SK-N-SH treated with all-trans-retinoic acid at 6 μM for 48 hours (cell line): ENCODE data around the gene FBXO10.
"Not testable (repeated sequence)": the region's sequence is repeated elsewhere in the genome, so short reads cannot be mapped to it uniquely, and the experiment has no call there.

Experiments
- ATAC-seq: fragments of 200-7000 bp; cut with Tn5 transposase; 3 replicates; pipeline ENCODE4 v1.9.1; 2020; ENCODE audit warnings: mild to moderate bottlenecking, moderate library complexity
- ARNTL ChIP-seq: fragments of 450-650 bp; formaldehyde crosslinking; IDR thresholded peaks from 2 replicates; pipeline ENCODE4 v1.5.0; 2020; ENCODE audit warnings: low read depth, mild to moderate bottlenecking, moderate library complexity, borderline replicate concordance
- BACH2 ChIP-seq: fragments of 250-450 bp; sonication (Bioruptor Pico); IDR thresholded peaks from 2 replicates; pipeline ENCODE4 v1.9.0; 2021; ENCODE audit warnings: mild to moderate bottlenecking, borderline replicate concordance
- CREB5 ChIP-seq: fragments of 250-450 bp; sonication (Bioruptor Pico); IDR thresholded peaks from 2 replicates; pipeline ENCODE4 v1.5.1; 2020; ENCODE audit warnings: low read depth, mild to moderate bottlenecking, moderate library complexity
- OSR1 ChIP-seq: fragments of 250-450 bp; sonication (Bioruptor Pico); IDR thresholded peaks from 2 replicates; pipeline ENCODE4 v1.8.0; 2022; ENCODE audit warnings: moderate library complexity, mild to moderate bottlenecking, inconsistent platforms
- POU6F1 ChIP-seq: fragments of 250-450 bp; sonication (Bioruptor Pico); IDR thresholded peaks from 2 replicates; pipeline ENCODE4 v1.8.0; 2021; ENCODE audit warnings: low read depth, mild to moderate bottlenecking, moderate library complexity, borderline replicate concordance
- PPARA ChIP-seq: fragments of 250-450 bp; sonication (Bioruptor Pico); IDR thresholded peaks from 2 replicates; pipeline ENCODE4 v1.5.0; 2020; ENCODE audit warnings: mild to moderate bottlenecking, borderline replicate concordance
- RARB ChIP-seq: fragments of 250-450 bp; sonication (Bioruptor Pico); IDR thresholded peaks from 2 replicates; pipeline ENCODE4 v1.8.0; 2021; ENCODE audit warnings: mild to moderate bottlenecking, moderate library complexity
- SNAI2 ChIP-seq: fragments of 250-450 bp; sonication (Bioruptor Pico); IDR thresholded peaks from 2 replicates; pipeline ENCODE4 v1.5.0; 2020; ENCODE audit warnings: mild to moderate bottlenecking, moderate library complexity
- TCF4 ChIP-seq: fragments of 250-450 bp; sonication (Bioruptor Pico); IDR thresholded peaks from 2 replicates; pipeline ENCODE4 v1.8.0; 2021; ENCODE audit warnings: mild to moderate bottlenecking, moderate library complexity, borderline replicate concordance
- TOX ChIP-seq: fragments of 250-450 bp; sonication (Bioruptor Pico); IDR thresholded peaks from 2 replicates; pipeline ENCODE4 v1.8.0; 2021; ENCODE audit warnings: mild to moderate bottlenecking, moderate library complexity, borderline replicate concordance
- TSHZ2 ChIP-seq: fragments of 250-450 bp; sonication (Bioruptor Pico); IDR thresholded peaks from 2 replicates; pipeline ENCODE4 v1.5.0; 2020; ENCODE audit warnings: mild to moderate bottlenecking, moderate library complexity
- ZC3H10 ChIP-seq: fragments of 250-450 bp; sonication (Bioruptor Pico); IDR thresholded peaks from 2 replicates; pipeline ENCODE4 v1.5.1; 2021; ENCODE audit warnings: mild to moderate bottlenecking, moderate library complexity
- ZFP30 ChIP-seq: fragments of 450-650 bp; formaldehyde crosslinking; IDR thresholded peaks from 2 replicates; pipeline ENCODE4 v1.5.0; 2022; ENCODE audit warnings: mild to moderate bottlenecking, moderate library complexity
- ZNF565 ChIP-seq: fragments of 450-650 bp; formaldehyde crosslinking; conservative IDR thresholded peaks from 2 replicates; pipeline ENCODE4 v1.5.0; 2020; ENCODE audit warnings: low read depth, mild to moderate bottlenecking, moderate library complexity
- ZNF70 ChIP-seq: fragments of 450-650 bp; formaldehyde crosslinking; IDR thresholded peaks from 2 replicates; pipeline ENCODE4 v1.5.0; 2020; ENCODE audit warnings: mild to moderate bottlenecking, moderate library complexity
- ZNF8 ChIP-seq: fragments of 450-650 bp; formaldehyde crosslinking; IDR thresholded peaks from 2 replicates; pipeline ENCODE4 v1.5.0; 2020; ENCODE audit warnings: mild to moderate bottlenecking, moderate library complexity

Gene FBXO10

GRCh38 chr9:37602817-37603216 lies 26.6 kb upstream of the FBXO10 start:
- TF ChIP-seq PPARA (CRISPR knock-in tag), result no peak
- no peak for TF ChIP-seq POU6F1 (CRISPR knock-in tag)
- TF ChIP-seq ZNF70, result no peak
- no peak for TF ChIP-seq TCF4
- TF ChIP-seq TSHZ2 (CRISPR knock-in tag), result no peak
- no peak for TF ChIP-seq CREB5 (CRISPR knock-in tag)
- TF ChIP-seq TOX, result no peak
- TF ChIP-seq RARB, result no peak
- no peak for TF ChIP-seq ZNF8 (CRISPR knock-in tag)
- no peak for TF ChIP-seq BACH2 (CRISPR knock-in tag)
- no peak for TF ChIP-seq SNAI2 (CRISPR knock-in tag)
- TF ChIP-seq, all 23 proteins: peak for 0
- ATAC-seq, result no peak

- ATAC-seq, result not testable (repeated sequence)
Observed at GRCh38 chr9:37602061-37602460, 25.9 kb upstream of the FBXO10 start.

DNA sequence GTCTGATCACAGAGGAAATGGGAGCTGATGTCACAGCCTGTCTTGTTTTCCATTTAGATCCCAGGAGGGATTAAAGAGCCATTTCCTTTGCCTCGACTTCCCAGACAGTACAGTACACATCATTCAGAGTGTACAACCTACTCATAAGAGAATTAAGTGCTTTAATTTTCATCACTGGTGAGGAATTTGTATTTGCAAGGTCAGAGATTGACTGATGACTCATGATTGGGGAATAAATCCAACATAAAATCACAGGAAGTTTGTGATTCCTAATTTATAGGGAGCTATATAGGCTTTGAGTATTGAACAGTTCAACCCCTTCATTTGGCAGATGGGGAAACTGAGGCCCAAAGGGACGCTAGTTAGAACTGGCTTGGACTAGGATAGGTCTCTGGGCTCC lies 20.3 kb upstream of the FBXO10 start:
- no peak for TF ChIP-seq ZC3H10 (CRISPR knock-in tag)
- no peak for TF ChIP-seq ARNTL
- ATAC-seq, result no peak

GRCh38 chr9:37593883-37594448 lies 17.8 kb upstream of the FBXO10 start:
- no peak for ATAC-seq
- TF ChIP-seq ARNTL, result no peak
- no peak for TF ChIP-seq RARB
- no peak for TF ChIP-seq OSR1 (CRISPR knock-in tag)
- no peak for TF ChIP-seq ZNF565
- no peak for TF ChIP-seq POU6F1 (CRISPR knock-in tag)
- no peak for TF ChIP-seq ZC3H10 (CRISPR knock-in tag)
- no peak for TF ChIP-seq ZFP30
- TF ChIP-seq PPARA (CRISPR knock-in tag), result no peak

DNA sequence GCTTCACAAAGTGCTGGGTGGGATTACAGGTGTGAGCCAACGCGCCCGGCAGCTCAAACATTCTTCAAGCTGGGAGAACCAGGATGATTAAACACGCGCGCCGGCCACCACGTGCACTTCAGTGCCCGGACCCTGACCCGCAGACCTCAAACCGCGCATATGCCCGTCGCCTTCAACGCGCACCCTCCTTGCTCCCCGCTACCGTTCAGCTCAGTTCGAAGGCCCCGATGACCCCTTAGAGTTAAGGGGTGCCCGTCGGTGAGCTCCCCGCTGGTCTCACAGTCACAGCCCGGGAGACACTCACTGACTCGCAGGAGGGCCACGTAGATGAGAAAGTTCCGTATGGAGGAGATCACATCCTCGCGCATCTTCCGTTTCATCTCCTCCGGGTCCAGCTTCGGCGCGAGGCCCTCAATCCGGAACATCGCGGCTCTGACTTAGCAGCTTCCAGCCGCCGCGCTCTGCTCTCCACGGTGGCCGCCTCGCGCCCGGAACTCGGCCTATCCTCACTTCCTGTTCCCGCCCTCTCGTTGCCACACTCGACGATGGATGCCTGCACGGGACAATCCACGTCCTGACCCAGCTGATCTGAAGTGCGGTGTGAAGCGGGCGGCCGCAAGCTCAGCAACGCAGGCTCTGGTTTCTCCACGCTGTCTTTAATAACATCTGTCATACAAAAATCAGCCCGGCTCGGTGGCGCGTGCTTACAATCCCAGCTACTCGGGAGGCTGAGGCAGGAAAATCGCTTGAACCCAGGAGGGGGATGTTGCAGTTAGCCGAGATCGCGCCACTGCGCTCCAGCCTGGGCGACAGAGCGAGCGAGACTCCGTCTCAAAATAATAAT lies 16.1 kb upstream of the FBXO10 start, which contains the start of gene TOMM5:
TOMM5 (minus strand) TSS at position 490 of the 844 bp plus-strand sequence; CDS start at position 425, 65 bp downstream.
- peak; percentile 95 for ATAC-seq
- TF ChIP-seq PPARA (CRISPR knock-in tag), result no peak
- 0 out of 2 replicates have a peak, but pooled peaks have one; percentile 13 for TF ChIP-seq TSHZ2 (CRISPR knock-in tag)
- TF ChIP-seq, all 23 proteins: peak for 1
